ENCODE data around the gene KIF6. TPM values are rescaled to one million over a fixed set of nuclear protein-coding genes. Genes with fewer than 3 reads are reported as not detected.

KIF6 gene
- total RNA-seq, 1 donor: 0.27 TPM

DNA sequence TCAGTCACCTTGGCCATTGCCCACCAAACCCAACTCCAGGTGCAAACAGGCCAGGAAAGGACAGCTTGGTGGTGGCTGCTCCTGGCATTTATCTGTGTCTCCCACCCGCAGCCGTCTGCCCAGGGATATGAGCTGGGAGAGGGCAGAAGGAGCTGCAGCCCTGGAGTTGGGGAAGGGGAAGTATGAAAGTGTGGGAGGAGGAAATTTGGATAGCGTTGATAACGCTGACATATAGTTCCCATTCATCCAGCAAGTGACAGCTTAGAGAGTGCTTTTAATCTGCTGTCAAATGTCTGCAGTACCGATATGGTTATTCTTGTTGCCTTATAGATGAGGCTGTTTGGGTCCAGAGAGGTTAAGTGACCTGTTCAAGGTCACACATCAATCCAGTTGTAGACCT, 403.4 kb downstream of the KIF6 start:
- TF ChIP-seq, protein P1, sequence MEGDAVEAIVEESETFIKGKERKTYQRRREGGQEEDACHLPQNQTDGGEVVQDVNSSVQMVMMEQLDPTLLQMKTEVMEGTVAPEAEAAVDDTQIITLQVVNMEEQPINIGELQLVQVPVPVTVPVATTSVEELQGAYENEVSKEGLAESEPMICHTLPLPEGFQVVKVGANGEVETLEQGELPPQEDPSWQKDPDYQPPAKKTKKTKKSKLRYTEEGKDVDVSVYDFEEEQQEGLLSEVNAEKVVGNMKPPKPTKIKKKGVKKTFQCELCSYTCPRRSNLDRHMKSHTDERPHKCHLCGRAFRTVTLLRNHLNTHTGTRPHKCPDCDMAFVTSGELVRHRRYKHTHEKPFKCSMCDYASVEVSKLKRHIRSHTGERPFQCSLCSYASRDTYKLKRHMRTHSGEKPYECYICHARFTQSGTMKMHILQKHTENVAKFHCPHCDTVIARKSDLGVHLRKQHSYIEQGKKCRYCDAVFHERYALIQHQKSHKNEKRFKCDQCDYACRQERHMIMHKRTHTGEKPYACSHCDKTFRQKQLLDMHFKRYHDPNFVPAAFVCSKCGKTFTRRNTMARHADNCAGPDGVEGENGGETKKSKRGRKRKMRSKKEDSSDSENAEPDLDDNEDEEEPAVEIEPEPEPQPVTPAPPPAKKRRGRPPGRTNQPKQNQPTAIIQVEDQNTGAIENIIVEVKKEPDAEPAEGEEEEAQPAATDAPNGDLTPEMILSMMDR (IDR thresholded peaks at IDR 0.05; ENCODE audit: insufficient read depth, low read length): no peak
- no peak for DNase-seq (ENCODE audit: low read depth)
- H3K4me3 ChIP-seq (ENCODE audit: low read depth, low read length): no peak overlapping the region

DNA sequence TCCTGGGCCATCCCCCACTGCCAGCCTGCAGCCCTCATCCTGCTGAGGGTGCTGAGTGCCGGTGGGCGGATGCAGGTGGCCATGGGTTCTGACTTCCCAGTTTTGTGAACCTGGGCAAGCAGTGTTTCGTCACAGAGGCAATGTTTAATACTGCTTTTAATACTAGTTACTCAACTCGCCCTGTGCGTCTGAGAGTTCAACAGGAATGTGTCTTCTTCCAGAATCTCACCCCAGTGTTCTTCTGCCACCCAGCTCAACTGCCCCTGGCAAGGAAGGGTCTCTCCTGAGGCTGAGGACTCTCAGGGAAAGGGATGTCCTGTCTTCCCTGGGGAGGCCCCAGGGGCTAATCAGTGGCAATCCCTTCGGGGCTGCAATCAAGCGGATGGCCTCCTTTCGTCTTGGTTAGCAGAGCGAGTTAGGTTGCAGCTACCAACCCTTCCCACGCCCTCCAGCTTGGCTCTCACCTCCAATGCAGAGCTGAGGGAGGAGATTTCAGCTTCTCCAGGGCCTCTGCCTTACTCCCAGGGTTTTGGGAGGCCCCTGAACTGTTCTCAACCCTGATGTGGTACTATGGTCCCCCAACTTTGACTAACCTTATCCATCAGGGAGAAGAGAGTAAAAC, 404.7 kb downstream of the KIF6 start:
- no peak for DNase-seq (ENCODE audit: low read depth)
- H3K4me3 ChIP-seq (ENCODE audit: low read depth, low read length): no peak overlapping the region
- TF ChIP-seq, protein P1 (IDR thresholded peaks at IDR 0.05; ENCODE audit: insufficient read depth, low read length): no peak

DNA sequence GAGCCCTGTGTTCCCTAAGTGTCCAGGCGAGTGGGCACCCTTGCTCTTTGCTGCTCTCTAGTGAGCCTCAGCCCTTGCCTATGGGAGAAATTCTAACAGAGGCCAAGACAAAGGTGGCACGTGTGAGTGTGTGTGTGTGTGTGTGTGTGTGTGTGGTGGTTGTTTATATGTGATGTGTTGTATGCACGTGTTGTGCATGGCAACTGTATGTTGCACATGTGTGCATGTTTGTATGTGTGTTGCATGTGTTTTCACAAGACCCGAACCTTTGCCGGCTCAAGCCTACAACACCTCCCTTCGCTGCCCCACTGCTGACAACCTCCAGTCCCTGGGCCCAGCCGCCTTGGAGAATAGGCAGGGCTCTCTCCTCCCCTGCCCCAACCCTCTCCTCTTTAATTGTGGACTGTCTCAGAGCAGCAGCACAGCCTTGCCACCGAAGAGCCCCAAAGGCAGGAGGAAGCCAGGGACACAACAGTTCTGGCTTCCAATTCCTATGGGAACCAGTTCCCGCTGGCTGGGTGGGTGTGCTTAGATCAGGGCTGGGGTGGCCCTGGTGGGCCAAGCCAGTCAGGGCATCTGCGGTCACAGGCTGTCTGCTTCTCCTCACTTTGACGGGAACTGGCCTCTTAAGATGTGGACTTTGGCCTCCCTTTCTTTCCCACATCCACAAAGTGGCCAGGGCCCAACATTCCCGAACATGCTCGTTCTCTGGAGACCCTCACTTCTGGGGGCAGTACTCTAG, 405.4 kb downstream of the KIF6 start:
- no peak overlapping the region for H3K4me3 ChIP-seq (ENCODE audit: low read depth, low read length)
- TF ChIP-seq, protein P1 (IDR thresholded peaks at IDR 0.05; ENCODE audit: insufficient read depth, low read length): no peak
- no peak for DNase-seq (ENCODE audit: low read depth)

DNA sequence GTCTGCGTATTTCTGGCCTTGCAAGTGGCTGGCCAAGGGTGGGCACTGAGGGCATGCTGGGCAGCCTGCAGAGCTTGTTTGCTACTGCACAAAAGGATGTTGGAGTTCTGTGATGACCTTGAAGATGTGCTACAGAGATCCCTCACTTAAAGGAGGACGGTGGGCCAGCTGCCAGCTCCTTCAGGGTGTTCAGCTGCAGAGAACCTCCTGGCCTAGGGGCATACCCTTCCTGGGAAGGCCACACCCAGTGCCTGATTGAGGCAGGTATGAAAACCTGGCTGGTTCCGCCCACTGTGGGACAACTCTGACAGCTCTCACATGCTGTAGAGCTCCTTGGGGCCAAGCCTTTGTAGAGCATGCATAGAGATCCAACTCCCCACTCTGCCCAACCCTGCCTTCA, 408.0 kb downstream of the KIF6 start:
- DNase-seq (ENCODE audit: low read depth): no peak
- TF ChIP-seq, protein P1 (IDR thresholded peaks at IDR 0.05; ENCODE audit: insufficient read depth, low read length): no peak
- no peak overlapping the region for H3K4me3 ChIP-seq (ENCODE audit: low read depth, low read length)

DNA sequence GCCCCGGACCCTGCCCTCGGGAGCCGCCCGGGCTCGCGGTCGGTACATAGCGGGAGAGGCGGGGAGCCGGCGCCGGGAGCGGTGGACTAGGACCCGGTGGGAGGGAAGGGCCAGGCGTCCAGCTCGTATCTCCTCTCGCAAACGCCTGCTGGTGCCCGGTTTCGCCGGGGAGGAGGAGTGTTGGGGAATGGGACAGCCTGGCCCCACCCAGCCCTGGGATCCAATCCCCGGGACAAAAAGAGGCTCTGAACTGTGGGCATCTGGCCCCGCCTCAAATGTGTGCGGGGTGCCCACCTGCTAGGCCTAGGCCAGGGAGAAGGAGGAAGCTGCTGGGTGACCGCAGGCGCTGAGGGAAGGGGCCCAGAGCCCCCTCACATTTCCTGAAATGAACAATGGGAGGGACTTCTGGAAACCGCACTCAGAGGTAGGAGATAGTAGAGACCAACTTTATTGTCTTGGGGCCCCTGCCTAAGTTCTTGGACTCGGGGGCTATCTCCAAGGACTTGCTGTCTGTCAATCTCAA, 410.9 kb downstream of the KIF6 start, which contains the start of gene KCNK17:
Gene KCNK17, minus strand, starts transcription at position 147 of the 523 bp plus-strand sequence. Its CDS starts 99 bp downstream, at position 48.
- TF ChIP-seq, protein P1 (IDR thresholded peaks at IDR 0.05; ENCODE audit: insufficient read depth, low read length): no peak
- H3K4me3 ChIP-seq (ENCODE audit: low read depth, low read length): no peak within 1 kb of the TSS
- no peak for DNase-seq (ENCODE audit: low read depth)

DNA sequence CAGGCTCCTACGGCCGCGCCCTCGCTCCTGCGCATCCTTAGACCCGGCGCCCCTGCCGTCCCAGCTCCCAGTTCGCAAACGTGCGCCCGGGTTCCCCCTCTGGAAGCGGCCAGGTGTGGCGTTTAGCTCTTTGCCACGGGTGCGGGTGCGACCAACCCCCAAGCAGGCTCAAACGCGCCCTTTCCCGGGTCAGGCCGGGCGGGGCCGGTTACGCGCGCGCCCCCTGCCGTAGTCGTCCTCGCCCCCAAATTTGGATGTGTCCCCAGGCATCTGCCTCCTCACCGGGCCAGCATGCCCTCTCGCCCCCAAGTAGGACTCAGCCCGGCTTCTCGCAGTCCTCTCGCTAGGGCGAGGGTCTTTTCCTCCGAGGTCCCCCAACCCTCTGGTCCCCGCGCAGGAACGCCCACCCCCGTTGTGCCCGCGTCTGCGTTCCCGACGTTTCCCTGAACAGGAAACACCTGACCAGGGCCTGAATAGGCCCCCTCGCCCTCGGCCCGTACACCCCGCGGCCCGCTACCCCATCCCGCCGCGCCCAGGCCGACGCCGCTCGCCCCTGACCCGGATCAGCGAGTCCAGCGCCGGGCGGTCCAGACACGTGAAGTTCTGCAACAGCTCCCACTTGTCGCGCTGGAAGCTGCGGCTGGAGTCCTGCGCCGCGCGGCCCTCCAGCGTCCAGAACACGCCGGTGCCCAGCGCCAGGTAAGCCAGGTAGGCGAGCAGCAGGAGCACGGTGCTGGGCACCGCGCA, 411.5 kb downstream of the KIF6 start:
- DNase-seq (ENCODE audit: low read depth): no peak
- TF ChIP-seq, protein P1 (IDR thresholded peaks at IDR 0.05; ENCODE audit: insufficient read depth, low read length): no peak
- no peak overlapping the region for H3K4me3 ChIP-seq (ENCODE audit: low read depth, low read length)

Data from fibroblast of the aortic adventitia (primary cell).